Bronchus fibroblast of lung (primary cell): ENCODE data around the gene SHPK. TPM values are rescaled to one million over a fixed set of nuclear protein-coding genes. Genes with fewer than 3 reads are reported as not detected.

Source experiments
- total RNA-seq: library from RNA; depleted of rRNA; stranded (reverse); fragments of >200 nt; gene quantifications from 2 replicates; pipeline ENCODE4 v1.2.3, GENCODE V29; 2015

SHPK gene
- 17.3 and 17.5 TPM in 2 replicates for total RNA-seq

GRCh38 chr17:3636154-3636907, at the start of gene SHPK, which contains the start of gene CTNS:
Gene SHPK (minus strand): TSS chr17:3636250. CDS start chr17:3636219, 31 bp downstream.
Gene CTNS (plus strand): TSS chr17:3636760. CDS start chr17:3640207, 3,447 bp downstream.

GRCh38 chr17:3668279-3669084, 32.4 kb upstream of the SHPK start, which contains the start of the genes EMC6 and TAX1BP3:
Gene EMC6 (plus strand): TSS chr17:3668812. CDS start chr17:3669147, 335 bp downstream.
Gene TAX1BP3 (minus strand): TSS chr17:3668578. CDS start chr17:3668526, 52 bp downstream.

Other genes with a start within 250 kb of the SHPK start
- not detected in 2 replicates for gene OR3A2, start 249.9 kb downstream of the SHPK start, total RNA-seq
- gene OR1E1, start 237.8 kb downstream of the SHPK start, total RNA-seq: not detected in 2 replicates
- gene OR3A3, start 224.9 kb downstream of the SHPK start, total RNA-seq: not detected in 2 replicates
- not detected in 2 replicates for gene OR1E2, start 202.4 kb downstream of the SHPK start, total RNA-seq
- gene SPATA22, start 164.4 kb downstream of the SHPK start, total RNA-seq: not detected in 2 replicates
- under 0.01 TPM in 1 of 2 replicates, not detected in the other for gene ASPA, start 160.3 kb downstream of the SHPK start, total RNA-seq
- under 0.01 and 0.30 TPM in 2 replicates for gene TRPV3, start 78.4 kb downstream of the SHPK start, total RNA-seq
- gene TRPV1, start 26.8 kb downstream of the SHPK start, total RNA-seq: 0.50 and 1.0 TPM in 2 replicates
- gene CTNS, start 510 bp upstream of the SHPK start, total RNA-seq: 18.7 and 19.9 TPM in 2 replicates
- 287 and 309 TPM in 2 replicates for gene TAX1BP3, start 32.3 kb upstream of the SHPK start, total RNA-seq
- 35.3 and 43.9 TPM in 2 replicates for gene EMC6, start 32.6 kb upstream of the SHPK start, total RNA-seq
- 1.0 and 1.3 TPM in 2 replicates for gene P2RX5, start 59.9 kb upstream of the SHPK start, total RNA-seq
- 9.7 and 13.1 TPM in 2 replicates for gene HASPIN, start 87.7 kb upstream of the SHPK start, total RNA-seq
- 20.8 and 28.7 TPM in 2 replicates for gene ITGAE, start 164.9 kb upstream of the SHPK start, total RNA-seq
- 9.1 and 10.3 TPM in 2 replicates for gene NCBP3, start 210.0 kb upstream of the SHPK start, total RNA-seq